T-helper 2 cell (primary cell): ENCODE measurements around the gene CAT.
A peak's percentile ranks its signal among the peaks of the same experiment; 100 is the strongest.

Source experiments
- DNase-seq, 5 experiments: peaks; one replicate each; pipeline versions ENCODE4 v3.0.0 to v3.0.0-alpha.2; 2012 to 2022

CAT gene

GRCh38 chr11:34461215-34461614 lies 22.5 kb downstream of the CAT start:
- DNase-seq: no peak

GRCh38 chr11:34464591-34465051 lies 25.9 kb downstream of the CAT start:
- no peak for DNase-seq

- no peak for DNase-seq
These were observed 28.2 kb downstream of the CAT start for GRCh38 chr11:34466802-34467488.

- peak in 2 of 5 experiments; percentile 7 to 28 for DNase-seq
These were observed 29.6 kb downstream of the CAT start for GRCh38 chr11:34468209-34468841.

- no peak for DNase-seq
These were observed 35.0 kb downstream of the CAT start for GRCh38 chr11:34473603-34474169.

GRCh38 chr11:34475656-34476055 lies 36.9 kb downstream of the CAT start:
- DNase-seq: no peak

- no peak for DNase-seq
These were observed 38.1 kb downstream of the CAT start for GRCh38 chr11:34476849-34477248.

GRCh38 chr11:34478845-34479663 lies 40.3 kb downstream of the CAT start:
- no peak for DNase-seq

GRCh38 chr11:34480314-34480713 lies 41.6 kb downstream of the CAT start:
- no peak for DNase-seq

- DNase-seq: no peak
These were observed 42.6 kb downstream of the CAT start for GRCh38 chr11:34481307-34481706.

- DNase-seq: no peak
These were observed 44.6 kb downstream of the CAT start for GRCh38 chr11:34483106-34483874.

- DNase-seq: no peak
These were observed 48.7 kb downstream of the CAT start for GRCh38 chr11:34487430-34487829.

GRCh38 chr11:34488855-34489557 lies 50.3 kb downstream of the CAT start:
- no peak for DNase-seq

GRCh38 chr11:34490304-34490703 lies 51.6 kb downstream of the CAT start:
- no peak for DNase-seq

- peak in 2 of 5 experiments; percentile 16 to 20 for DNase-seq
These were observed 54.2 kb downstream of the CAT start for GRCh38 chr11:34492806-34493414.

- DNase-seq: no peak
These were observed 54.7 kb downstream of the CAT start for GRCh38 chr11:34493468-34493867.

- DNase-seq: no peak
These were observed 55.3 kb downstream of the CAT start for GRCh38 chr11:34493926-34494595.

- DNase-seq: no peak
These were observed 56.5 kb downstream of the CAT start for GRCh38 chr11:34495239-34495723.

- no peak for DNase-seq
These were observed 57.1 kb downstream of the CAT start for GRCh38 chr11:34495724-34496377.
